ENCODE results near the gene ADH6.
"Not testable (repeated sequence)": the region's sequence is repeated elsewhere in the genome, so short reads cannot be mapped to it uniquely, and the experiment has no call there.

ADH6 gene

DNA sequence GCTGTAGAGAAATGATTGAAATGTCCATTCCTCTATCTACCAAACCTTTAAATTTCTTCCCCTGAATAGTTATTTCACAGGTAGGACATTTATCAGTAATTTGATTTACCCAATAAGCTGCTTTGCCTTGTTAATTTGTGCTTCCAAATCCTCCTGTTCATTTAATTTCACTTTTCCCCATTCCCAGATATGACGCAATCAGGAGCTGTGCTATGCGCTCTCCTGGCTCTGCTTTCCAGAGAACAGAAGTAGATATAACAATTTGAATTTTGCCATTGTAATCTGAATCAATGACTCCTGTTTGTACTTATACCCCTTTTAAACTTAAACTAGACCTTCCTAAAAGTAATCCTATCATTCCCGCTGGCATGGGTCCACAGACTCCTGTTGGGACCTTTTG is 29.1 kb downstream of the ADH6 start:
- DNase-seq: not testable (repeated sequence)

- no peak for DNase-seq
These were observed 33.0 kb downstream of the ADH6 start for GRCh38 chr4:99186029-99186428.

GRCh38 chr4:99185581-99185980 is 33.5 kb downstream of the ADH6 start:
- no peak for DNase-seq

DNA sequence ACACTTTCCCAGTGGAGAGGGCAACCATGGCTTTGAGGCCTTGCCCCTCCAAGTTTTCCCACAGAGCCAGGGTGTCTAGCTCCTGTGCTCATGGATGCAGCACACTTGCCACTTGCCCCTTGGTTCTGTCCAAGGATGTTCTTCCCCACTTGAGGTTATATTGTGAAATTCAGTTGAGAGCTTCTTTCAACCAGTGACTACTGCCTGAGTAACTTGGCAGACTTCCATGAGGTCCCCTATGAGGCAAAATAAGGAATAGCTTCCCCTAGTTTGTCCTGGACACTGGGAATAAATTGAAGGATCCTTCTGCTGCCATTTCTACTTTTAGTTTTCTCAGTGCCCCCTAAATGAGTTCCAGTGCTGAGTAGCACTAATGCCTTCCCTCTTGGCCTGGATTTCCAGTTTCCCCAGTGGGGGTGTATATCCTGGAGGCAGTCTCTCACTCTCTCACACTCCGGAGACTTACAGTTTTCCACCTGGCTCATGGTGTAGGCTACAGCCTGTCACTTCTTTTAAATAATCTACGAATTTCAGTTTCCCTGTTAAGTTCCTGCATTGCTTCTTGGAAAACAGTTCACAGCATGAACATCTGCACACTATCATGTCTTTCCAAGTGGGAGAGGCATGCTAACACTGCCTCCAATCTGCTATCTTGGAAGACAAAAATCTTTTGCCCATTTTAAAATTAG is 38.5 kb downstream of the ADH6 start:
- no peak for DNase-seq

DNA sequence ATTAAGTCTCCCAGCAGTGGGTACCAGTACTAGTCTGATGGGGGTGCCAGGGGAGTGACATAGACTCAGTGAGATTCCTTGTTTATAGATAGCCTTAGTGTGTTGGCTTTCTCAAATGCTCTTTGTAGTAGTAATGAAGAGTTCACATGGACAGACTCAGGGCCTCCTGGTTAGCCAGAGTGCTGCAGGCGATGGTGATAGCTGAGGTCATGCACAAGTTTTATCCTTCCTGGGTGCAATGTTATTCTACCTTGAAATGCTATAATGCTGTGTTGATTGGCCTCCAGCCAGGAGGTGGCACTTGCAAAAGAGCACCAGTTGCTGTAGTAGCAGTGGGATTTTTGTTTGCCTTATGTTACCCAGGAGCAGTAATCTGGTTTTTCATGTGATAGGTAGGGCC is 39.4 kb downstream of the ADH6 start:
- no peak for DNase-seq

- DNase-seq: no peak
These were observed 39.9 kb downstream of the ADH6 start for GRCh38 chr4:99179178-99179577.

DNA sequence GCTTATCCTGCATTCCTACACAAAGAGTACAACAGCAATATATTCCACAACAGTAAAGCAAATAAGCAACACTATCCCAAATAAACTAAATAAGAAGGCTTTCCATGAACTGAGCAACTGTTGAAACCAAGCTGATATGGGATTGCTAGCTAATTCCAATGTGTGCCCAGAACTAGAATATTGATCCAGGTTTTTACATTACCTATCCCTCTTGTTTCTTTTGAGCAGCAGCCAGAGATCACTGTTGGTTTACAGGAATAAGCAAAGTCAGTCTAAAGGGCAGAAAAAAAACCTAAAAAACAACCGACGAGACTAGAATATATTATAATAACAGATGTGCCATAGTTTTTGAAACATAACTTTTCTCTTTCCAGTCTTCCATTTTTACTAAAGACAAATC is 52.5 kb downstream of the ADH6 start:
- DNase-seq: no peak

- no peak for DNase-seq
These were observed 53.1 kb downstream of the ADH6 start for GRCh38 chr4:99165978-99166377.

DNA sequence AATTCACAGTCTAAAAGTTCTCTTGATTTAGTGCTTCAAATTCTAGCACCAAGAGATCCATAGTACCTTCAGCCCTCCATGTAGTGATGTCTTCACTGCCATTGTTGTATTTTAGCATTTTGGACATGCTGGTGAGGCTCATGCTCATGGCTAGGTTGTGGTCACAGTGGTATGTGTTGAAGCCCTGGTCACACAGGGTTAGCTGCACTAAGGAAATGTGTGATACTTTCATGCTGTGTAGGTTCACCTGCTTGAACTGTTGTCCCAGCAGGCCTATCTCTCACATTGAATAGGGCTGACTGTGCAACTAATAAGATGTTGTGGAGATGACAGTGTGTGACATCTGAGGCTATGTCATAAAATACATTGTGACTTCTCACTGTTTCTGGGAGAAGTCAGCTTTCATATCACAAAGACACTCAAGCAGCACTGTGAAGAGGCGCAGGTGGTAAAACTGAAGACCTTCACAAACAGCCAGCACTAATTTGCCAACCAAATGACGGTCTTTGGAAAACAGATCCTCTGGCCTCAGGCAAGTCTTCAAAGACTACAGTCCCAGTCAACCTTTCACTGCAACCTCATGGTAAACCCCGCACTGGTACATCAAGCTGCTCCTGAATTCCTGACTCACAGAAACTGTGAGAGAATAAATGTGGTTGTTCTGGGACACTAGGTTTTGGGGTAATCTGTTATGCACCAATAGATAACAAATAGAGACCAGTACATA is 57.5 kb downstream of the ADH6 start:
- no peak for DNase-seq

DNA sequence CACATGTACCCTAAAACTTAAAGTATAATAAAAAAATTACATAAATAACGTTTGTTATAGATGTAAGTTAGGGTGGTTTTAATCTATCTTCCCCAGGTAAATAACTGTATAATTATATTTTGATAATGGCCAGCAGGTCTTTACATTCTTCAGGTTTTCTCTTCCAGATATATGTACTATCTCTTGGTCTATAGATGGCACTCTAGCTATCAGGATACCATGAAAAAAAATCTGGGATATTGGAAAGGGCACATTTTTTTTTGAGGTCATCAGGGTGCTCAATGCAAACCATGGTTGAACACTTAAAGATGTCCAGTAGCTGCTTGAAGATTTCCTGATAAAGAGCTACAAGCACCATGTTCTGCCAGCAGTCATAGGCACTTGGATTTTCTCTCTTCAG is 59.3 kb downstream of the ADH6 start:
- DNase-seq: no peak

- DNase-seq: no peak
These were observed 61.5 kb downstream of the ADH6 start for GRCh38 chr4:99157478-99157935.

GRCh38 chr4:99156992-99157391 is 62.1 kb downstream of the ADH6 start:
- DNase-seq: no peak

DNA sequence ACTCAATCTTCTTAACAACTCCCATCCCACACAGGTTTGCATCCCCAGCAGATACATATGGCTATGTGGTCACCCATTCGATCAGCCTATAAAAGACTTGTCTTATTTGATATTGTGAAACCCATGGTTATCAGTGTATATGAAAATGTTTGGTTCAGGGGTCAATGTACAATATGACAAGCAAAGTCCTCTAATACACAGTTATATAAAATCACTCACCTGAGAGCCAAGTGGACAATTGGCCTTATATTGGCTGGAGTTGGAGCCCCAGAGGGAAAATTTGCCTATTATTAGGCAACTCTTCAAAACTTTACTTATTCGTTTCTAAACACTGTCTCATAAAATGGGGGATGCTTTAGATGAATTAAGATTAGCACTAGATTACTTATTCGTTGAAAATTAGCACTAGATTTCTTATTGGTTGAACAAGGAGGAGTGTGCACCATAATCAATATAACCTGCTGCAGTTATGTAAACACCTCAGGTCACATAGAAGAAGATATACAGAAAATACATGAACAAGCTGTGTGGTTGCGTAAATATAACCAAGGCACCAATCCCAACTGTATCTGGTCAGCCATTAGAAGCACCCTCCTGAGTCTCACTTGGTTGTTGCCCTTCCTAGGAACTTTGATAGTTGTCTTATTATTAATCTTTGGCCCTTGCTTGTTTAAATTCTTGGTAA is 64.2 kb downstream of the ADH6 start:
- DNase-seq: no peak
